ENCODE measurements around the gene HNRNPA2B1.

HNRNPA2B1 gene

GRCh38 chr7:26141077-26141476 is 59.5 kb downstream of the HNRNPA2B1 start:
- no peak for DNase-seq

GRCh38 chr7:26140380-26140779 is 60.2 kb downstream of the HNRNPA2B1 start:
- DNase-seq = no peak
